HG03558 (cell line): ENCODE results near the gene CPZ.
"Not testable (repeated sequence)": the region's sequence is repeated elsewhere in the genome, so short reads cannot be mapped to it uniquely, and the experiment has no call there.

Experiments used
- ATAC-seq: cut with Tn5 transposase; IDR thresholded peaks from one replicate; pipeline ENCODE4 v1.9.1; 2021; ENCODE audit warnings: moderate number of reproducible peaks; ENCODE audit not compliant: unreplicated experiment; ENCODE audit errors: extremely low read depth

The CPZ gene

GRCh38 chr4:8630240-8630905 lies 37.8 kb downstream of the CPZ start:
- not testable (repeated sequence) for ATAC-seq

GRCh38 chr4:8631896-8632295 lies 39.3 kb downstream of the CPZ start:
- not testable (repeated sequence) for ATAC-seq

- ATAC-seq = not testable (repeated sequence)
These were observed 42.2 kb downstream of the CPZ start for GRCh38 chr4:8634773-8635172.

GRCh38 chr4:8635897-8636554 lies 43.5 kb downstream of the CPZ start:
- not testable (repeated sequence) for ATAC-seq

- no peak for ATAC-seq
These were observed 45.0 kb downstream of the CPZ start for GRCh38 chr4:8637456-8637984.

GRCh38 chr4:8639021-8639420 lies 46.5 kb downstream of the CPZ start:
- ATAC-seq = no peak

- ATAC-seq = no peak
These were observed 47.5 kb downstream of the CPZ start for GRCh38 chr4:8639777-8640720.

GRCh38 chr4:8640816-8641215 lies 48.3 kb downstream of the CPZ start:
- ATAC-seq = no peak

GRCh38 chr4:8641256-8641655 lies 48.7 kb downstream of the CPZ start:
- ATAC-seq = no peak

GRCh38 chr4:8641931-8642650 lies 49.5 kb downstream of the CPZ start:
- ATAC-seq = no peak

- no peak for ATAC-seq
These were observed 50.2 kb downstream of the CPZ start for GRCh38 chr4:8642651-8643321.

- ATAC-seq = no peak
These were observed 50.9 kb downstream of the CPZ start for GRCh38 chr4:8643441-8643840.

- no peak for ATAC-seq
These were observed 51.4 kb downstream of the CPZ start for GRCh38 chr4:8643986-8644385.

GRCh38 chr4:8644461-8644891 lies 51.9 kb downstream of the CPZ start:
- ATAC-seq = no peak

GRCh38 chr4:8644966-8645752 lies 52.6 kb downstream of the CPZ start:
- no peak for ATAC-seq

- ATAC-seq = no peak
These were observed 53.2 kb downstream of the CPZ start for GRCh38 chr4:8645753-8646124.

GRCh38 chr4:8646296-8647093 lies 53.9 kb downstream of the CPZ start:
- ATAC-seq = no peak

GRCh38 chr4:8647094-8647570 lies 54.6 kb downstream of the CPZ start:
- ATAC-seq = no peak
